D721Med (cell line): Measurements from ENCODE around the gene ZNF474.

Experiments
- DNase-seq: peaks from one replicate; pipeline ENCODE4 v3.0.0; 2011; ENCODE audit warnings: low spot score; ENCODE audit not compliant: insufficient read length
- FAIRE-seq: peaks from 2 replicates; lab custom pipeline; 2011; peaks lifted over from hg19 to GRCh38; lab: Jason Lieb, UNC
- TF ChIP-seq, protein P1 (sequence below): IDR thresholded peaks from 2 replicates; pipeline ENCODE4 v1.5.1; 2012; ENCODE audit warnings: mild to moderate bottlenecking, control low read depth; ENCODE audit not compliant: insufficient read depth; ENCODE audit errors: missing control alignments

ZNF474 gene

DNA sequence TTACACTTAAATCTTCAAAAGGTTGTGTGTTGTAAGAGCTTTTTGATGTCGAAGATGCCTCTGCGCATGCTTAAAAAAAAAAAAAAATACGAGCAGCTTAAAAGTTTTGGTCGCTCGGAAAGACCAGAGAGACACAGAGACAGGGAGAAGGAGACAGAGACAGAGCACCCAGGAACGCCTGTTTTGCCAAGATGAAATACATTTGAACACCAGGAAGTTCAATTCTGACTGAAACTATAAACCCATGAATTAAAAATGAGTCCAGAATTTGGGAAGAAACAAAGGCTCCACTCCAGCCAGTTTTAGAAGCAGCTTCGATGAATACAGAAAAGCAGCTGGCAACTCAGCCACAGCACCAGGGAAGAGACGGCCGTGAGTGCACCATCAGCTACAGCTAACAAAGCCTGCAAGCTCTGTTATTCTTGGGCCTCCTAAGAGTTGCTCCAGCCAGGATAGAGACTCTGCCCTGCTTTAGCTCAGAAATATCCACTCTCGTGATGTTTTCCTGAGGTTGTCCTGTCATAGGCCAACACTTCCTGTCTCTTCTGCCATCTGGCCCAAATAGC, 2.5 kb upstream of the ZNF474 start:
- no peak for FAIRE-seq
- no peak for DNase-seq
- TF ChIP-seq, protein P1, sequence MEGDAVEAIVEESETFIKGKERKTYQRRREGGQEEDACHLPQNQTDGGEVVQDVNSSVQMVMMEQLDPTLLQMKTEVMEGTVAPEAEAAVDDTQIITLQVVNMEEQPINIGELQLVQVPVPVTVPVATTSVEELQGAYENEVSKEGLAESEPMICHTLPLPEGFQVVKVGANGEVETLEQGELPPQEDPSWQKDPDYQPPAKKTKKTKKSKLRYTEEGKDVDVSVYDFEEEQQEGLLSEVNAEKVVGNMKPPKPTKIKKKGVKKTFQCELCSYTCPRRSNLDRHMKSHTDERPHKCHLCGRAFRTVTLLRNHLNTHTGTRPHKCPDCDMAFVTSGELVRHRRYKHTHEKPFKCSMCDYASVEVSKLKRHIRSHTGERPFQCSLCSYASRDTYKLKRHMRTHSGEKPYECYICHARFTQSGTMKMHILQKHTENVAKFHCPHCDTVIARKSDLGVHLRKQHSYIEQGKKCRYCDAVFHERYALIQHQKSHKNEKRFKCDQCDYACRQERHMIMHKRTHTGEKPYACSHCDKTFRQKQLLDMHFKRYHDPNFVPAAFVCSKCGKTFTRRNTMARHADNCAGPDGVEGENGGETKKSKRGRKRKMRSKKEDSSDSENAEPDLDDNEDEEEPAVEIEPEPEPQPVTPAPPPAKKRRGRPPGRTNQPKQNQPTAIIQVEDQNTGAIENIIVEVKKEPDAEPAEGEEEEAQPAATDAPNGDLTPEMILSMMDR = no peak

DNA sequence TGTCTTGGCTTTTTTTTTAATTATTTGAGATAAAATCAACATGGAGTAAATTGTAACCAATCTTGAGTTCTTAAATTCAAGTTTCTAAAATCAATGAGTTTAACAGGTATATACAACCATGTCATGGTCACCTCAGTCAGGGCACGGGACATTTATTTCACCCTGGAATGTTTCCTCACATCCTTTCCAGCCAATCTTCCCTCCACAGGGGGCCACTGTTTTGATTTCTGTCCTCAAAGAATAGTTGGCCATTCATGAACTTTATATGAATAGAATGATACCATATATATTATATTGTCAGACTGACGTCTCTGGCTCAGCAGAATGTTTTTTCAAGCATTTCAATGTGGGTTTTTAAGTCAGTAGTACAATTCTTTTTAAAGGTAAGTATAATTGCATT, 806 bp downstream of the ZNF474 start:
- no peak for FAIRE-seq
- TF ChIP-seq, protein P1 = no peak
- no peak for DNase-seq

DNA sequence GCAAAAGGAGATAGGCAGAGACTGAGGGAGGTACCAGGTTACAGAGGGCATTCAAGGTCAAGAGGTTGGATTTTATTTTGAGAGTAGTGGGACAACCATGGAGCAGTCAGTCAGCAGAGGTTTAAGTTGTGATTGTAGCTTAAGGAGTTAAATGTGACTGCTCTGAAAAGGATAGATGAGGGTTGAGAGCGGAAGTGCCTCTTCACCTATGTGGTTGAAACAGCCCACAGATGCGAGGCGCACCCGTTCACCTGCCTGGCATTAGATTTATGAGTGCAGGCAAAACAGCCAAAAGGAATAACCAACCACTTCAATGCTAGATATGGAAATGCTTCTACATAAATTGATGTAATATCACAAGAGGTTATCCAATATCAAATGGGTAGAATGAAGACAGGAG, 8.4 kb downstream of the ZNF474 start:
- DNase-seq (no peak), FAIRE-seq (no peak)
- TF ChIP-seq, protein P1 = no peak

DNA sequence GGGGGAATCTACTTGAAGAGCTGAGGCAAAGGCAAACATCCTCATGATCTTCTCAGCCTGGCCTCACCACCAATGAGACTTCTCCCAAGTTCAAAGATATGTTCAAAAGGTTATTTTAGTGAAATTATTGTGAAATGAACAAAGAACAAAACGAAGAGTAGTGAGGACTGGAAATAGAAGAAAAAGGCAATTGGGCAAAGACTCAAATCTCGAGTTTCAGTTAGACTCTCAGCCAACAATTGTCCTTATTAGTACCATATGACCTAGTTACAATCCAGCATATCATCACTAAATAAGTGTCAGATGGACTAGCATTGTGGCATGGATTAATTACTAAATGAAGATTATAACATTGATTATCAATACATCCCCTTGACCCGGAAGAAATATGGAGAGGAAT, 9.0 kb downstream of the ZNF474 start:
- TF ChIP-seq, protein P1 = no peak
- FAIRE-seq = no peak
- DNase-seq = no peak

DNA sequence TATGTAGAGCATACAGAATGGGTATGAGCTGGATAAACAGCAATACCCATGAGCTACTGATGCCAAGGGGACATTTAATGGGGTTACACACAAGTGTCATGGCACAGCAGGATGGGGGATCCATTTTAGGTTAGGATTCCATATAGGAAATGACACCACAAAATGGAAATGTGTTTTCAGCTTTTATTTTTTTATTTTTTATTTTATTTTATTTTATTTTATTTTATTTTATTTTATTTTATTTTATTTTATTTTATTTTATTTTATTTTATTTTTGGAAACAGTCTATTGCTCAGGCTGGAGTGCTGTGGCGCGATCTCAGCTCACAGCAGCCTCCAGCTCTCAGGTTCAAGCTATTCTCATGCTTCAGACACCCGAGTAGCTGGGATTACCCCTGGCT, 11.6 kb downstream of the ZNF474 start:
- FAIRE-seq = no peak
- TF ChIP-seq, protein P1 = no peak

DNA sequence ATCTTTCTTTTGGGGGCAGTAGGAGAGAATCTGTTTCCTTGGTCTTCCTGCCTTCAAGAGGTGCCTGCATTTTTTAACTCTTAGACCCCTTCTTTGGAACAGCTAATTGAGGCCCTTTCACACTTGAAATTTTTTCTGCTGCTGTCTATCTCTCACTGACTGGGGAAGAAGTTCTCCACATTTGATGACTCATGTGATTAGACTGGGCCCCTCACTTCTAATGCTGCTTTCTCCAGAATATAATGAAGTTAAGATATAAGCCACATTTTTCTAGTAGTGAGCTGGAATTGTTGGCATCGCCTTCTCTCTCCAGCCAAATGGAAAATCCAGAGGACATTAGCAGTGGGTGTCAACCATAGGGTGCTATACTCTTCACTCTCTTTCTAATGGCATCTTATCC, 12.4 kb downstream of the ZNF474 start:
- DNase-seq (no peak), FAIRE-seq (no peak)
- TF ChIP-seq, protein P1 = no peak

More for the DNA sequence above, 11.6 kb downstream of the ZNF474 start:
- DNase-seq = no peak

DNA sequence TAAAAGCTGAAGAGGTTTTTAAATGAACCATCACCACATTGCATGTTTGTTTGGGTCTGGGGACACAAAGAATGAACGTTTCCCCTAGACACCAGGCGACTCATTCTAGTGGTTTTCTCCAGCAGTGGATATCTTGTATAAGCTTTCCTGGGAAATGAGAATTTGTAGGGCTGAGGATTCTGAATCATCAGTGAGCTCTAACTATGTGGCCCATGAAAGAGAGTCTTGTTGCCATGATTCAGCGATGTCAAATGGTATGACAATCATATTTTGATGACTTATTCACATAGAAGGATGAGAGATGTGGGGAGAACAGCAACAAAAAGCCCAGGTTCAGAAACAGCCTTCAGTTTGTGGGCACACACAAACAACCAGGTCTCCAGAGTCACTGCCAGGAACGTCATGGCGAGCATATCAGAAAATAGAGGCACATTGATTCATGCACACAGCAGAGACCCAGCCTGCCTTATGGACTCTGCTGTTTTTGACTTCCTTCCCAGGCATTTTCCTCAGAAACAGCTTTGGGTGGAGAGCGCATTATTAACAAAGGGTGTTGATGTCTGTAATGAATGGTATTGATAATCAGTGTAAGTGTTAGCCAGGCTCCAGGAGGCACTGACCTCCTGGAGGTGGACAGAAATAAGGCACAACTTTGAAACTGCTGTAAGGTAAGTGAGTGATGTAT, 13.3 kb downstream of the ZNF474 start:
- FAIRE-seq (no peak), DNase-seq (no peak)
- TF ChIP-seq, protein P1 = no peak
